K562 (cell line): ENCODE data around the gene RABGAP1.

ENCODE experiments used
- ARID2 ChIP-seq: fragments of 450-650 bp; IDR thresholded peaks from 2 replicates; pipeline ENCODE4 v1.6.1; 2017; ENCODE audit warnings: antibody characterized with exemption, mild to moderate bottlenecking
- CBX8 ChIP-seq: fragments of 200-600 bp; sonication (generic); IDR thresholded peaks from 2 replicates; pipeline ENCODE4 v1.6.1; 2012; ENCODE audit warnings: borderline replicate concordance, mixed run types, low read depth, mild to moderate bottlenecking, moderate library complexity, mixed read lengths, low read length, control low read depth, inconsistent platforms; ENCODE audit not compliant: poor library complexity, severe bottlenecking; ENCODE audit errors: extremely low read depth
- CHD4 ChIP-seq: fragments of 200-600 bp; sonication (generic); IDR thresholded peaks from 3 replicates; pipeline ENCODE4 v1.6.1; 2012; ENCODE audit warnings: low read depth, mild to moderate bottlenecking, mixed read lengths, low read length, inconsistent platforms; ENCODE audit not compliant: insufficient read depth, insufficient replicate concordance, poor library complexity, severe bottlenecking
- MAFG ChIP-seq: fragments of 450-650 bp; conservative IDR thresholded peaks from 2 replicates; pipeline ENCODE4 v1.6.1; 2016; ENCODE audit warnings: missing genetic modification characterization, missing compliant biosample characterization
- MAX ChIP-seq: sonication (generic); formaldehyde crosslinking; IDR thresholded peaks from 2 replicates; pipeline ENCODE4 v1.9.0; 2022; ENCODE audit warnings: mild to moderate bottlenecking, missing genetic modification reagents
- MTA1 ChIP-seq: fragments of 450-650 bp; IDR thresholded peaks from 2 replicates; pipeline ENCODE4 v1.6.1; 2017; ENCODE audit warnings: borderline replicate concordance
- NONO ChIP-seq, 2 experiments: fragments of 200-400 bp in 1 of 2; fragments of 450-650 bp in 1 of 2; formaldehyde crosslinking in 1 of 2; IDR thresholded peaks; 2 replicates each; pipeline ENCODE4 v1.6.1; 2017; ENCODE audit warnings: low read depth in 2 of 2, mild to moderate bottlenecking in 2 of 2, moderate library complexity in 2 of 2, low read length in 1 of 2
- POLR2A ChIP-seq: fragments of 450-650 bp; conservative IDR thresholded peaks from 2 replicates; pipeline ENCODE4 v1.6.1; 2016
- POLR2AphosphoS5 ChIP-seq: IDR thresholded peaks from 2 replicates; pipeline ENCODE4 v1.6.1; 2011; ENCODE audit warnings: mild to moderate bottlenecking, low read depth, low read length, moderate library complexity; ENCODE audit not compliant: control insufficient read depth, insufficient read depth
- SP1 ChIP-seq: sonication (generic); formaldehyde crosslinking; IDR thresholded peaks from 2 replicates; pipeline ENCODE4 v1.8.1; 2022; ENCODE audit warnings: mild to moderate bottlenecking, missing genetic modification reagents
- TF ChIP-seq, protein P1 (sequence below), 3 experiments: IDR thresholded peaks in 2 of 3; conservative IDR thresholded peaks in 1 of 3; 2 replicates each; pipeline ENCODE4 v1.5.1; 2011 to 2012; ENCODE audit warnings: low read length in 3 of 3, mild to moderate bottlenecking in 3 of 3, control low read depth in 2 of 3, improper control_type of control experiment in 1 of 3, inconsistent platforms in 1 of 3, low read depth in 1 of 3, mixed read lengths in 1 of 3, moderate library complexity in 1 of 3; ENCODE audit not compliant: insufficient read depth in 2 of 3
- TF ChIP-seq, protein P2 (sequence below): sonication (generic); formaldehyde crosslinking; IDR thresholded peaks from 2 replicates; pipeline ENCODE4 v1.5.0; 2020; ENCODE audit warnings: missing genetic modification reagents
- TF ChIP-seq, protein P3 (sequence below): fragments of 450-650 bp; conservative IDR thresholded peaks from 2 replicates; pipeline ENCODE4 v1.6.1; 2016; ENCODE audit warnings: missing genetic modification characterization, low read depth, mild to moderate bottlenecking, control low read depth, missing compliant biosample characterization

- TF ChIP-seq CHD4 = no peak
- TF ChIP-seq, protein P1, sequence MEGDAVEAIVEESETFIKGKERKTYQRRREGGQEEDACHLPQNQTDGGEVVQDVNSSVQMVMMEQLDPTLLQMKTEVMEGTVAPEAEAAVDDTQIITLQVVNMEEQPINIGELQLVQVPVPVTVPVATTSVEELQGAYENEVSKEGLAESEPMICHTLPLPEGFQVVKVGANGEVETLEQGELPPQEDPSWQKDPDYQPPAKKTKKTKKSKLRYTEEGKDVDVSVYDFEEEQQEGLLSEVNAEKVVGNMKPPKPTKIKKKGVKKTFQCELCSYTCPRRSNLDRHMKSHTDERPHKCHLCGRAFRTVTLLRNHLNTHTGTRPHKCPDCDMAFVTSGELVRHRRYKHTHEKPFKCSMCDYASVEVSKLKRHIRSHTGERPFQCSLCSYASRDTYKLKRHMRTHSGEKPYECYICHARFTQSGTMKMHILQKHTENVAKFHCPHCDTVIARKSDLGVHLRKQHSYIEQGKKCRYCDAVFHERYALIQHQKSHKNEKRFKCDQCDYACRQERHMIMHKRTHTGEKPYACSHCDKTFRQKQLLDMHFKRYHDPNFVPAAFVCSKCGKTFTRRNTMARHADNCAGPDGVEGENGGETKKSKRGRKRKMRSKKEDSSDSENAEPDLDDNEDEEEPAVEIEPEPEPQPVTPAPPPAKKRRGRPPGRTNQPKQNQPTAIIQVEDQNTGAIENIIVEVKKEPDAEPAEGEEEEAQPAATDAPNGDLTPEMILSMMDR (IDR thresholded peaks at IDR 0.05 in 2 of 3, conservative IDR thresholded peaks at IDR 0.05 in 1 of 3; ENCODE audit: insufficient read depth in 2 of 3, low read depth in 1 of 3, low read length in 3 of 3) = no peak
- TF ChIP-seq, protein P2, sequence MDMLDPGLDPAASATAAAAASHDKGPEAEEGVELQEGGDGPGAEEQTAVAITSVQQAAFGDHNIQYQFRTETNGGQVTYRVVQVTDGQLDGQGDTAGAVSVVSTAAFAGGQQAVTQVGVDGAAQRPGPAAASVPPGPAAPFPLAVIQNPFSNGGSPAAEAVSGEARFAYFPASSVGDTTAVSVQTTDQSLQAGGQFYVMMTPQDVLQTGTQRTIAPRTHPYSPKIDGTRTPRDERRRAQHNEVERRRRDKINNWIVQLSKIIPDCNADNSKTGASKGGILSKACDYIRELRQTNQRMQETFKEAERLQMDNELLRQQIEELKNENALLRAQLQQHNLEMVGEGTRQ (CRISPR knock-in tag) = no peak
- TF ChIP-seq NONO (IDR thresholded peaks at IDR 0.05; ENCODE audit: low read depth in 2 of 2, low read length in 1 of 2) = no peak
- TF ChIP-seq MAFG (tag) = no peak
- TF ChIP-seq POLR2AphosphoS5 = no peak
- TF ChIP-seq POLR2A = no peak
- TF ChIP-seq, protein P3, sequence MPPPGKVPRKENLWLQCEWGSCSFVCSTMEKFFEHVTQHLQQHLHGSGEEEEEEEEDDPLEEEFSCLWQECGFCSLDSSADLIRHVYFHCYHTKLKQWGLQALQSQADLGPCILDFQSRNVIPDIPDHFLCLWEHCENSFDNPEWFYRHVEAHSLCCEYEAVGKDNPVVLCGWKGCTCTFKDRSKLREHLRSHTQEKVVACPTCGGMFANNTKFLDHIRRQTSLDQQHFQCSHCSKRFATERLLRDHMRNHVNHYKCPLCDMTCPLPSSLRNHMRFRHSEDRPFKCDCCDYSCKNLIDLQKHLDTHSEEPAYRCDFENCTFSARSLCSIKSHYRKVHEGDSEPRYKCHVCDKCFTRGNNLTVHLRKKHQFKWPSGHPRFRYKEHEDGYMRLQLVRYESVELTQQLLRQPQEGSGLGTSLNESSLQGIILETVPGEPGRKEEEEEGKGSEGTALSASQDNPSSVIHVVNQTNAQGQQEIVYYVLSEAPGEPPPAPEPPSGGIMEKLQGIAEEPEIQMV (tag) = no peak
- TF ChIP-seq MTA1 = no peak
- no peak for TF ChIP-seq CBX8
- no peak for TF ChIP-seq ARID2
- TF ChIP-seq SP1 = no peak
- TF ChIP-seq MAX = no peak
These were observed 175.2 kb downstream of the RABGAP1 start for GRCh38 chr9:123116036-123116435.
